BJ (cell line): ENCODE measurements around the gene SGK1. TPM values are rescaled to one million over a fixed set of nuclear protein-coding genes. Genes with fewer than 3 reads are reported as not detected.
"Not testable (repeated sequence)": the region's sequence is repeated elsewhere in the genome, so short reads cannot be mapped to it uniquely, and the experiment has no call there.

ENCODE experiments used
- CTCF ChIA-PET: fragments of 350-600 bp; formaldehyde crosslinking; extraction: SDS; loops from one replicate; lab custom pipeline; 2021; ENCODE audit warnings: antibody characterized with exemption, inconsistent platforms; lab: Yijun Ruan, JAX
- POLR2A ChIA-PET: fragments of 300-600 bp; sonication (Branson Sonifier 250); formaldehyde crosslinking; extraction: SDS; loops from one replicate; lab custom pipeline; 2021; ENCODE audit warnings: antibody characterized with exemption; lab: Charles Lee
- DNase-seq: peaks from one replicate; pipeline ENCODE4 v3.0.0-alpha.2; 2011; ENCODE audit warnings: low read depth
- H3K27me3 ChIP-seq: 2 replicates; pipeline ENCODE4 v1.6.0; 2011; ENCODE audit warnings: low read length; ENCODE audit not compliant: control insufficient read depth, insufficient read depth
- H3K36me3 ChIP-seq: 2 replicates; pipeline ENCODE4 v1.5.1; 2011; ENCODE audit warnings: low read length; ENCODE audit not compliant: control insufficient read depth, insufficient read depth
- H3K4me3 ChIP-seq: 2 replicates; pipeline ENCODE4 v1.5.1; 2011; ENCODE audit warnings: low read depth, mild to moderate bottlenecking, control low read depth, low read length
- CTCF ChIP-seq: IDR thresholded peaks from 2 replicates; pipeline ENCODE4 v1.5.1; 2011; ENCODE audit warnings: low read depth, mild to moderate bottlenecking, control low read depth, inconsistent platforms, low read length, moderate library complexity; ENCODE audit not compliant: insufficient read depth
- polyA plus RNA-seq: library from polyadenylated mRNA; depleted of rRNA; stranded (reverse); fragments of >200 nt; gene quantifications from 2 replicates; pipeline ENCODE4 v1.2.3, GENCODE V29; 2011

SGK1 gene
- polyA plus RNA-seq, 1 experiment, result 179 TPM

GRCh38 chr6:134217798-134218140 is 100.1 kb downstream of the SGK1 start:
- no peaks in the 10 kb centered on the region for H3K27me3 ChIP-seq
- DNase-seq, result no peak
- no peaks in the 10 kb centered on the region for H3K36me3 ChIP-seq
- CTCF ChIA-PET, result interaction anchor here (0.7 kb wide), 1 partner anchor 21 kb away, joined by 3 read pairs; no protein-coding TSS in a partner anchor
- H3K4me3 ChIP-seq, result no peak overlapping the region
- TF ChIP-seq CTCF, result no peak
- POLR2A ChIA-PET, result interaction anchor here (0.6 kb wide), 1 partner anchor 784 kb away, joined by 3 read pairs; no protein-coding TSS in a partner anchor

GRCh38 chr6:134217105-134217797 is 100.7 kb downstream of the SGK1 start:
- H3K27me3 ChIP-seq, result no peaks in the 10 kb centered on the region
- CTCF ChIA-PET, result interaction anchor here (0.7 kb wide), 1 partner anchor 21 kb away, joined by 3 read pairs; no protein-coding TSS in a partner anchor
- H3K4me3 ChIP-seq, result no peak overlapping the region
- TF ChIP-seq CTCF, result no peak
- no peaks in the 10 kb centered on the region for H3K36me3 ChIP-seq
- peak; percentile 44 for DNase-seq
- POLR2A ChIA-PET, result interaction anchor here (0.6 kb wide), 1 partner anchor 783 kb away, joined by 3 read pairs; no protein-coding TSS in a partner anchor

- no peaks in the 10 kb centered on the region for H3K36me3 ChIP-seq
- CTCF ChIA-PET, result no interaction called here
- H3K27me3 ChIP-seq, result no peaks in the 10 kb centered on the region
- DNase-seq, result no peak
- no peak for TF ChIP-seq CTCF
- POLR2A ChIA-PET, result interaction anchor here (0.6 kb wide), 1 partner anchor 40 kb away, joined by 4 read pairs; no protein-coding TSS in a partner anchor
- no peak overlapping the region for H3K4me3 ChIP-seq
Measured at GRCh38 chr6:134216301-134217010, 101.5 kb downstream of the SGK1 start.

GRCh38 chr6:134213410-134213809 is 104.5 kb downstream of the SGK1 start:
- H3K27me3 ChIP-seq, H3K36me3 ChIP-seq, CTCF ChIA-PET, DNase-seq, H3K4me3 ChIP-seq, POLR2A ChIA-PET: not testable (repeated sequence)

GRCh38 chr6:134211297-134211696 is 106.6 kb downstream of the SGK1 start:
- no peak for TF ChIP-seq CTCF

More at GRCh38 chr6:134211297-134211696, 106.6 kb downstream of the SGK1 start:
- no peaks in the 10 kb centered on the region for H3K27me3 ChIP-seq
- DNase-seq, result no peak
- H3K36me3 ChIP-seq, result no peaks in the 10 kb centered on the region
- CTCF ChIA-PET, result interaction anchor here (1.3 kb wide), 1 partner anchor 545 kb away, joined by 4 read pairs; no protein-coding TSS in a partner anchor
- POLR2A ChIA-PET, result no interaction called here
- H3K4me3 ChIP-seq, result no peak overlapping the region
